RWPE2 (cell line): ENCODE data around the gene GORASP1.

Source experiments
- ATAC-seq: fragments of 200-7000 bp; cut with Tn5 transposase; 3 replicates; pipeline ENCODE4 v1.9.1; 2021; ENCODE audit warnings: low read depth
- DNase-seq: peaks from one replicate; pipeline ENCODE4 v3.0.0-alpha.2; 2020; ENCODE audit warnings: low spot score
- H3K27ac ChIP-seq: fragments of 450-650 bp; 2 replicates; pipeline ENCODE4 v1.5.1; 2017; ENCODE audit warnings: mild to moderate bottlenecking; ENCODE audit not compliant: poor library complexity, severe bottlenecking
- H3K27me3 ChIP-seq: fragments of 250-450 bp; sonication (Bioruptor Pico); 2 replicates; pipeline ENCODE4 v1.5.1; 2021; ENCODE audit warnings: mild to moderate bottlenecking, moderate library complexity; ENCODE audit not compliant: insufficient read depth, poor library complexity, severe bottlenecking
- H3K36me3 ChIP-seq: fragments of 250-450 bp; sonication (Bioruptor Pico); 2 replicates; pipeline ENCODE4 v1.5.1; 2020; ENCODE audit warnings: low read depth, mild to moderate bottlenecking, moderate library complexity
- H3K4me1 ChIP-seq: fragments of 250-450 bp; sonication (Bioruptor Pico); 2 replicates; pipeline ENCODE4 v1.5.1; 2021; ENCODE audit warnings: mild to moderate bottlenecking, moderate library complexity; ENCODE audit not compliant: insufficient read depth, poor library complexity, severe bottlenecking
- H3K4me3 ChIP-seq: fragments of 250-450 bp; sonication (Bioruptor Pico); 2 replicates; pipeline ENCODE4 v1.5.1; 2021; ENCODE audit warnings: mild to moderate bottlenecking, moderate library complexity; ENCODE audit not compliant: severe bottlenecking
- H3K9me3 ChIP-seq: fragments of 250-450 bp; sonication (Bioruptor Pico); 2 replicates; pipeline ENCODE4 v1.5.1; 2021; ENCODE audit warnings: mild to moderate bottlenecking, moderate library complexity; ENCODE audit not compliant: severe bottlenecking
- TF ChIP-seq, protein P1 (sequence below): fragments of 450-650 bp; IDR thresholded peaks from one replicate; pipeline ENCODE4 v1.5.1; 2017; ENCODE audit warnings: mild to moderate bottlenecking, moderate library complexity; ENCODE audit not compliant: poor library complexity, severe bottlenecking

GORASP1 gene

DNA sequence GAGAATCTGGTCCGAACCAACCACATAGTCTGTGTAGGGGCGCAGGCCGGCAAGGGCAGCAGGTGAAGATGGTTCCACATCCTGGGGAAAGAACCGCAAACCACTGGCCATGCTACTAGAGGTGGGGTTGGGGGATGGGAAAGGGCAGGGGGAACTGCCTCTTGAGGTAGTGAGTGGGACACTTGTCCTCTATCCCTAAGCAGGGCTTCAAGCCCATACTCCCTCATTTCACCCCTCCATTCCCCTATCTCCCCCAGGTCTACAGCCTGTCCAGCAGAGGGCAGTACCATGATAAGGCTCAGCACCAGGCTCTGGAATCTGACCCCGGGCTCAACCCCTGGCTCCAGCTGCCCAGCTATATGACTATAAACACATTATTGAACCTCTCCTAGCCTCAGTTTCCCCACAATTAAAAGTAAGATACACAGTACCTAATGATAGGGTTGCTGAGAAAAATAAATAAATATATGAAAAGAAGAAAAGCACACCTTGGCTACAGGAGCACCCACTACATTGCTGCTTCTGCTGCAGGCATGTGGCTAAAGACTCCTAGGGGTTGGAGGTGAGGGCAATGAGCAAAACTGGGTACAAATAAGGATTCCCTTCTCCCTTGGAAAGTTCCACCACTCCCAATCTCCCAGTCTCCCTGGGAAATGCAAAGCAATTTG lies 6.3 kb downstream of the GORASP1 start:
- Histone ChIP-seq H3K9me3 (no peaks in the 10 kb centered on the region), H3K4me1 (peaks cover 9% of the 10 kb centered on the region), H3K4me3 (no peak overlapping the region), H3K36me3 (peaks cover 36% of the 10 kb centered on the region), H3K27ac (no peak overlapping the region), H3K27me3 (no peaks in the 10 kb centered on the region)
- peak; percentile 50; the same call in 2 of the 3 replicates for ATAC-seq
- TF ChIP-seq, protein P1, sequence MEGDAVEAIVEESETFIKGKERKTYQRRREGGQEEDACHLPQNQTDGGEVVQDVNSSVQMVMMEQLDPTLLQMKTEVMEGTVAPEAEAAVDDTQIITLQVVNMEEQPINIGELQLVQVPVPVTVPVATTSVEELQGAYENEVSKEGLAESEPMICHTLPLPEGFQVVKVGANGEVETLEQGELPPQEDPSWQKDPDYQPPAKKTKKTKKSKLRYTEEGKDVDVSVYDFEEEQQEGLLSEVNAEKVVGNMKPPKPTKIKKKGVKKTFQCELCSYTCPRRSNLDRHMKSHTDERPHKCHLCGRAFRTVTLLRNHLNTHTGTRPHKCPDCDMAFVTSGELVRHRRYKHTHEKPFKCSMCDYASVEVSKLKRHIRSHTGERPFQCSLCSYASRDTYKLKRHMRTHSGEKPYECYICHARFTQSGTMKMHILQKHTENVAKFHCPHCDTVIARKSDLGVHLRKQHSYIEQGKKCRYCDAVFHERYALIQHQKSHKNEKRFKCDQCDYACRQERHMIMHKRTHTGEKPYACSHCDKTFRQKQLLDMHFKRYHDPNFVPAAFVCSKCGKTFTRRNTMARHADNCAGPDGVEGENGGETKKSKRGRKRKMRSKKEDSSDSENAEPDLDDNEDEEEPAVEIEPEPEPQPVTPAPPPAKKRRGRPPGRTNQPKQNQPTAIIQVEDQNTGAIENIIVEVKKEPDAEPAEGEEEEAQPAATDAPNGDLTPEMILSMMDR: peak; percentile 71
- no peak for DNase-seq

DNA sequence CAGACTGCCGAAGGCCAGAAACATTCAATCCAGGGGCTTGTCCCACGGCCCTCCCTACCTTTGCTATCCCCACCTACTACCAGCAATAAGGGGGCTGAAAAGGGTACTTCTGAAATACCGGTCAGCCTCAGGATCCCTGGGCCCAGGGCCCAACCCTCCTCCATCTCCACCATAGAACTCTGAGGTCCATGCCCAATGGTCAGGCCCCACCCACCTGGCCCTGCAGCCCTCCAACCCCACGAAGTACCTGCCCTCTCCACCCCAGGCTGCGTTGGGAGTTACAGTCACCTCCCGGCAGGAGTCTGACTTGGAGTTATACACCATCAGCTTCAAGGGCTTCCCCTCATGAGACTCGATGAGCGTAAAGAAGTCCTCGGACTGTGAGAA lies 6.9 kb downstream of the GORASP1 start:
- H3K27ac ChIP-seq: no peak overlapping the region
- no peak for DNase-seq
- no peaks in the 10 kb centered on the region for H3K9me3 ChIP-seq
- ATAC-seq: no peak
- peaks cover 38% of the 10 kb centered on the region for H3K36me3 ChIP-seq
- TF ChIP-seq, protein P1: no peak
- H3K4me3 ChIP-seq: no peak overlapping the region
- H3K4me1 ChIP-seq: peaks cover 2% of the 10 kb centered on the region
- no peaks in the 10 kb centered on the region for H3K27me3 ChIP-seq

DNA sequence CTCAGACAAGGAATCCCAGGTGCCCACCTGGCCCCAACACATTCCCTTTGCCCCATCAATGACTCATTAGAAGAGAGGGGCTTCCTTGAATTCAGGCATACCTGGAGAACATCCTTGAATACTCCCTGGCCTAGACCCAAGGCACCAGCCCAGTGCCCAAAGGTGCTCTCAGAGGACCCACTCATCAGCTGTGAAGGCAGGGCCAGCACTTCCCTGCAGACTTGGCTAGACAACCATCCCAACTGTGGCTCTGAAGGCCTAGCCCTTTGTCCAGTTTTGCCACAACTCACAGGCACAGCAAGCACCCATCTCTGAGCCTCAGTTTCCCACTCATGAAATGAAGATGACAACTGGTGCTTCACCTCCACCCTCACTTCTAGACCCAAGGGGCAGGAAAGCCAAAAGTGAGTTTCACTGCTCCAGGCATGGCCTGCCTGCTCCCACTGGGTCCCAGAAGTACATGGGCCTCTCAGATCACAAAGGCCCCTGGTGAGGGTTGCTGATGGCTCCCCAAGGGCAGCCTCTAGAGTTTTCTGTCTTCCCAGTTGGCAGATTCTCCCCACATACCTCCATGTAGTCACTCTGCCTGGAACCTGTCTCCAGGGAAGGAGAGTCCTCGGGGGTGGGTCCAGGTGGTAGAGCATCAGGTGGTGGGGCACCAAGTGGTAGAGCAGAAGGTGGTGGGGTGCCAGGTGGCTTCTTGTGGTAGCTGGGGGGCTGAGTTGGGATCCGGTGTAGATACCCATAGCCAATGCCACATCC lies 7.5 kb downstream of the GORASP1 start:
- Histone ChIP-seq H3K36me3 (peaks cover 44% of the 10 kb centered on the region), H3K9me3 (no peaks in the 10 kb centered on the region), H3K27me3 (no peaks in the 10 kb centered on the region), H3K27ac (no peak overlapping the region), H3K4me3 (no peak overlapping the region), H3K4me1 (no peaks in the 10 kb centered on the region)
- ATAC-seq: no peak
- no peak for DNase-seq
- TF ChIP-seq, protein P1: no peak

DNA sequence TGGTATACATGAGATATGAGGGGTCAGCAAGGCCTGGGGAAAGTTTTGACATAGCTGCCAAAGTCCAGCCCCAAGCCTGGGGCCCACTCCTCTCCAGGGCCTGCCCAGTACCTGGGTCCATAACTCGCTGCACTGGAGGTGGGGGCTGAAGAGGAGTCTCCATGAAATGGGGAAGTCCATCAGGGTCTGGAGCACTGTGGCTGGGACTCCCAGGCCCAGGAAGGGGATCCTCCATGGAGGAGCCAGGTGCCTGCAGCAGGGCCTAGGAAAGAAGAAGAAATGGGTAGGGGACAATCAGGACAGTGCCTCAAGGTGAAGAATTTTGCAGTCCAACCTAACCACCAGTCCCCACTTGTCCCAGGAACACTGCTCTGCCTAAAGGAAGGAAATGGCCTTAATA lies 8.2 kb downstream of the GORASP1 start:
- ATAC-seq (no peak), DNase-seq (no peak)
- no peaks in the 10 kb centered on the region for H3K27me3 ChIP-seq
- TF ChIP-seq, protein P1: no peak
- peaks cover 48% of the 10 kb centered on the region for H3K36me3 ChIP-seq
- no peak overlapping the region for H3K27ac ChIP-seq
- no peak overlapping the region for H3K4me3 ChIP-seq
- no peaks in the 10 kb centered on the region for H3K9me3 ChIP-seq
- H3K4me1 ChIP-seq: no peaks in the 10 kb centered on the region

DNA sequence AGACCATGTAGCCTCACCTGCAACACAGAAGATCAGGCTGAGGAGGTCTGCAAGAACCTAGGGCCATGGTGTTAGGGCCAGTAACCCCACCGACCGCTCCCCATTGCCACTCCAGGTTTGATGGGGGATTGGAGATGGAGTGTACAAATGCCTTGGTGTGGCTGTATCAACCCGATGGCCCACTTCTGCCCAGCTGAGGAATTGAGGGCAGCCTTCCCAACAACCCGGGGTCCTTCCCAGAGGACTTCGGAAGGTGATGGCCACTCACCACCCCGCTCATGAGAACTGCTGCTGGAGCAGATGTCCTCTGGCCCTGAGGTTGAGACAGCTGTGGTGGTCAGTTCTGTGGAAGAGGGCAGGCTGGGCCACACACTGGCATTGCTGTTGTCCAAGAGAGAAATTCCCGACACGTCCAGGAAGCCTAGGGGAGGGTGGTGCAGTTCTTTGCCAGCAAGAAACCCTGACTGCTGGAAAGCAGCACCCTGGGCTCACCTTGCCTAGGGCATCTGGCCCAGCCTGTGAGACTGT lies 8.9 kb downstream of the GORASP1 start:
- Histone ChIP-seq H3K4me1 (no peaks in the 10 kb centered on the region), H3K27ac (no peak overlapping the region), H3K36me3 (peaks cover 55% of the 10 kb centered on the region), H3K9me3 (no peaks in the 10 kb centered on the region), H3K4me3 (no peak overlapping the region), H3K27me3 (no peaks in the 10 kb centered on the region)
- no peak for DNase-seq
- no peak for ATAC-seq
- TF ChIP-seq, protein P1: no peak
